Stimulated activated CD4-positive, alpha-beta T cell treated with anti-CD3 and anti-CD28 coated beads, Interleukin-2, amount 100 ng/mL, for 24 hours (primary cell): ENCODE results near the gene GNB4.

Experiments used
- DNase-seq, 2 donors: peaks; one replicate each; pipeline ENCODE4 v3.0.0-alpha.2; 2020

Gene GNB4

GRCh38 chr3:179432451-179432850 is 18.8 kb downstream of the GNB4 start:
- DNase-seq = no peak

DNA sequence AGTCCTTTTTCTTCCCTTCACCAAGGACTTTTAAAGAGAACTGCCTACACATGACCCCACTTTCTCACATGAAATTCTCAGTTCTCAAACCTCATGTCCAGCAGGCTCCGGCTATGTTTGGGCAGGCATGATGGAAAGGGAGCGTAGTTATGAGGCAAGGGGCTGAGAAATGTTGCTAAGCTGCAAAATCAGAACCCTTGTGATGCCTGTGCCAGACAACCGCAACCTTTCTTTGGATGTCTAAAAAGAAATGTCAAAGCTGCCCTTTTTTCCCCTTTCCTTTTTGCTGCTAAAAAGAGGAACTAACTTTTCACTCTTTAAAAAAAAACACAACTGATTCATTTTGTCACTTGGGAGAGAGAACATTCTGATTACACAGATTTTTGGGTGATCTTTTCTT is 19.2 kb downstream of the GNB4 start:
- DNase-seq = no peak

- DNase-seq = no peak
Observed at GRCh38 chr3:179430277-179430870, 20.9 kb downstream of the GNB4 start.

GRCh38 chr3:179428876-179429548 is 22.3 kb downstream of the GNB4 start:
- no peak for DNase-seq

DNA sequence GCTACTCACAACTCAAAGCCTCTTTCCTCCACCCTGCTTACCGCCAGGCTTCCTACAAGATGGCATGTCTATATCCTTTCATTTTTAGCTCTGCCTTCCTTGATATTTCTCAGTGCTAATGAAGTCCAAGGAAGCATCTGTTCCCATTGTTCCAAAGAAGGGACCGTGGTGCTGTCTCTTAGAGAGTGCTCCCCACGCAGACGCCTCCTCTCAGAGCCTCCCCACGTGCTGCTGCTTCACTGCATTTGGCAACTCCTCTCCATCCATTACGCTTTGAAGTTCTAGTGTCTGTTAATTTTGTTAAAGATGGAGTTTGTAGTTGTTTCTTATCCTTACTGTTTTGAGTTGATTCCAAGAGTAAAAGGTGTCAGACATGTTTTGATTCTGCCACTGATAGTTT is 26.2 kb downstream of the GNB4 start:
- DNase-seq = no peak

GRCh38 chr3:179421500-179421899 is 29.8 kb downstream of the GNB4 start:
- DNase-seq = no peak

GRCh38 chr3:179418610-179419009 is 32.7 kb downstream of the GNB4 start:
- DNase-seq = no peak

DNA sequence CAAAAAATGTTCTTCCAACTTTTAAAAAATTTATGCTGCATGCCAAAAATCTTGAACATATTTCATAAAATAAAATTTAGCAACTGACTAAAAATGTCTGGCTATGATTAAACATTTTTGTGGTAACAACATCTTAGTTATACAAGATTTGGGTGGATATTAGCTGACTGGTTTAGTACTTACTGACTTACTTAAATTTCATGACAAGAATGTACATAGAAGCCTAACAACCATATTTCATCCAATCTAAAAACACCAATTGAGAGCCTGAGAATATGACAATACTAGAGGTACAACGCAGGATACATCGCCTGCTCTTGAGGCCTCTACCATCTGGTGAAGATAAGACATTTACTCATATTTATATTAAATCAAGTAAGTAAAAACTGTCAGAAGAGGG is 34.6 kb downstream of the GNB4 start:
- DNase-seq = no peak

- DNase-seq = no peak
Observed at GRCh38 chr3:179415377-179415776, 35.9 kb downstream of the GNB4 start.

- DNase-seq = no peak
Observed at GRCh38 chr3:179414804-179415203, 36.5 kb downstream of the GNB4 start.

- no peak for DNase-seq
Observed at GRCh38 chr3:179410999-179411398, 40.3 kb downstream of the GNB4 start.

DNA sequence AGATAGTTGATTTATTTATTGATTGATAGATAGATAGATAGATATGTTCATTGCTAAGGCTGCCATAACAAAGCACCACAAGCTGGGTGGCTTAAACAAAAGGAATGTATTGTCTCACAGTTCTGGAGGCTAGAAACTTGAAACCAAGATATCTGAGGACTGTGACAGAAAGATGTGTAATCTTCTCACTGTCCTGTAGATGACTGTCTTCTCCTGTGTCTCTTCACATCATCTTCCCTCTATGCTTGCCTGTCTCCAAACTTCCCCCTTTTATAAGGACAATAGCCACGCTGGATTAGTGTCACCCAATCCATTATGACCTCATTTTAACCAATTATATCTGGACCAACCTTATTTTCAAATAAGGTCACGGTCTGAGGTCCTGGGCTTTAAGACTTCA is 40.9 kb downstream of the GNB4 start:
- DNase-seq = no peak

- DNase-seq = no peak
Observed at GRCh38 chr3:179404307-179404706, 47.0 kb downstream of the GNB4 start.

GRCh38 chr3:179402963-179403362 is 48.3 kb downstream of the GNB4 start:
- DNase-seq = no peak

GRCh38 chr3:179401561-179401960 is 49.7 kb downstream of the GNB4 start:
- no peak for DNase-seq

DNA sequence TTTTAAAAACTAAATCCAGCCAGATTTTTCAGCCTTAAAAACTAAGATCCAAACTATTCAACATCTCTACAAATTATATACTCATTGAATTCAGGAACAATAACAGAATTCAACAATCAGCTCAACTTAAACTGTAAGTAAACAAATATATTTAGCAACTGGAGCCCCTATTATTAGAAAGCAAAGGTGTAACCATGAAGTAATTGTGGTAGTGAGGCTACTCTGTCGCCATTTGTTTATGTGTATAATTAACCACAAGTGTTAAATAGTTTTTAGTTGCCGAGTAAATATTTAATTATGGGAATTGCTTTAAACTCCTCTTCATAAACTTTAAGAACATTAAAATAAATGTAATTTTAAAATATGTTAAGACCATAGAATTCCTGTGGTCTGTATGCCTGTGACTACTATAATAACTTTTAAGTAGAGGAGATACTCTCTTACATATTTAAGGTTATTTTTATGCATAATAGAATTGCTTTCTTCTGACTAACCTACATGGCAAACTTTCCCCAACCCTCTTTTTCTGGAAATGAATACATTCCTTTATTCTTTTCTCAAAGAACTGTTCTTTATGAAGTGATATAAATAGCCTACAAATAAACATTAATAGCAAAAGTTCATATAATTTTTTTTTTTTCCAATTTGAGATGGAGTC is 52.6 kb downstream of the GNB4 start:
- no peak for DNase-seq

GRCh38 chr3:179391906-179392305 is 59.4 kb downstream of the GNB4 start:
- DNase-seq = no peak

DNA sequence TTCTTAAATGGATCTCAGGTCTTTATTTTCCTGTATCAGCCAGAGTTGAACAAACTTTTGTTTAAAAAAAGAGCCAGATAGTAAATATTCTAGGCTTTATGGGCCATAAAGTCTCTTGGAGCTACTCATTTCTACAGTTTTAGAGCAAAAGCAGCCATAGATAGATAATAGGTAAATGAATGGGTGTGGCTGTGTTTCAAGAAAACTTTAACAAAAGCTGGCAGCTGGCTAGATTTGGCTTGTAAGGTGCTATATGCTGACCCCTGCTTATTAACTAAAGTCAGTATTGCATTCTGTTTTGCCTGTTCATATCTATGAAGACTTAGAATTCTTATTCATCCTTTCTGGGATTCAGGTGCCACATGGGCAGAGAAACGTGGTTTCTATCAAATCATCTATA is 74.8 kb downstream of the GNB4 start:
- no peak for DNase-seq

DNA sequence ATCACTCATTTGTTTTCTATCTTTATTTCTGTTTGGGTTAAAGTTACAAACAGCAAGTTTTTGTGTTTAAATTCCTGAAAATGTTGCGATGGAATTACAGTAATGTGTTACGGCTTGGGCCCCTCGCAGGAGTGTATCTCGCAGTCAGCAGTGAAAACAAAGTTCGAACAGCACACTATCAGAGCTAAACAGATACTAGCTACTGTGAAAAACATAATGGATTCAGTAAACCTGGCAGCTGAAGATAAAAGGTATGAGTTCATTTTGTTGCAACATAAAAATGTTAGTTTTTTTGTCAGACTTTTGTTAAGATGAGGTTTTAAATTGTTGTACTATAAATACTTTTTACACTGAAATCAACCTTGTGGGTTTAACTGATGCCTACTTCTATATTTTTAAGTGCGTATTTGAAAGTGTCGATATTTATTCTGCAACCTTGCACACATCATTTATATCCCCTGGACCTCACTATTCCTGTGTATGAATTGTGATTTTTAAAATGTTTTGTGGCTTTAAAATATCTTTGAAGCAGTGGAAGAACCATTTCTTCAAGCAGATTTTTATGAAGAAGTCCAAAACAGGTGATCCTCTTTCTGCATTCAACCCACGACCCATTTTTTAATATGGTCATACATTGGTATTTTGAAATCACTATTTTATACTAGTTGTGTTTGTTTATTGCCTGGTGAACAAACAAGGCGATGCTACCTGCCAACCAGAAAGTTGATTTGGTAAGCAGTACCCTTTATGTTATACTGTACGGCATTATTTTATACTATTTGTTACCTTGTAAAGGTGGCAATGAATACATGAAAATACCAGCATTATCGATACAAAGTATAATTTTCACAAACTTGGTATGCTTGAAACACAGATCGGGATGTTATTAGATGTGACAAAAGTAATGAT is 75.9 kb downstream of the GNB4 start:
- no peak for DNase-seq

DNA sequence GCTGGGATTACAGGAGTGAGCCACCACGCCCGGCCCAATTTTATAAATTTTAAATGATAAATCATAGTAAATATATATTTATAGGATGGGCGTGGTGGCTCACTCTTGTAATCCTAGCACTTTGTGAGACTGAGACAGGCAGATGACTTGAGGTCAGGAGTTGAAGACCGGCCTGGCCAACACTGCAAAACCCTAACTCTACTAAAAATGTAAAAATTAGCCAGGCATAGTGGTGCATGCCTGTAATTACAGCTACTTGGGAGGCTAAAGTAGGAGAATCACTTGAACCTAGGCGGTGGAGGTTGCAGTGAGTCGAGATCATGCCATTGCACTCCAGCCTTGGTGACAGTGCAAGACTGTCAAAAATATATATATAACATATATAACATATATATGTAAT is 77.3 kb downstream of the GNB4 start:
- no peak for DNase-seq

GRCh38 chr3:179369621-179370020 is 81.6 kb downstream of the GNB4 start:
- no peak for DNase-seq

- DNase-seq = no peak
Observed at GRCh38 chr3:179363332-179363731, 87.9 kb downstream of the GNB4 start.

- DNase-seq = no peak
Observed at GRCh38 chr3:179355996-179356395, 95.3 kb downstream of the GNB4 start.
